ENCODE data around the gene ZDHHC9.

Gene ZDHHC9

DNA sequence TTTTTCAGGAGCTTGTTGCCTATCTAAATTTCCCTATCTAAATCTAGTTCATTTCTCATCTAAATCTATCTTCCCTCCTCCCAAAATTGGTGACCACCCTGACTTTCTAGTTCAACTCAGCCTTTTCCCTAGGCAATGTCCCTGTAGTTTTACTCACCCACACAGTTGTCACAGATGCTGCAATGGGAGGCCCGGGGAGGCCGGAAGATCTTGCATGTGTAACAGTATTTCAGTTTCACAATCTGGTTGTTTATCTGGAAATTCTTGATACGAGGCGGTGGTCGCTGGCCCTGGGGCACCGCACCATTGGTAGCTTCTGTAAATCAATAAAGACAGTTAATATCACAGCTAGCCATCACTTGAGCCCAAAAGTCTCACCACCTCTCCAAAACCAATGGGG lies 20.2 kb downstream of the ZDHHC9 start:
- in situ Hi-C loops (cut with HindIII; ENCODE audit: low sequenced_read_pairs), result no loop called here

DNA sequence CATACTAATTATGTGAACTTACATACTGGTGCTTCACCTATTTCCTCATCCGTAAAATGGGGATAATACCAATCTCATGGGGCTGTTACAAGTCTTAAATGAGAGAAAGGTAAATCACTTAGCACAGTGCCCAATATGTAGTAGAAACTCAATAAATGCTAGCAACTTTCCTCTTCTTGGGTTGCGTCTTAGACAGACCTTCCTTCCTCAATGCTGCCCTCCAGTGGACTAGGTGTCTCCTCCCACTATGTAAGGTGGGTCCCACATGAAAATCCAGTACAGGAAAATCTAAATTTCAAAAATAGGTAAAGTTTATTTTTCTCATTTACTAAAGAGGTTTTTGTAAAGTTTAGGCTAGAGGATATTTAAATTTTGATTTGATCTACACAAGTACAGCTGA lies 20.6 kb downstream of the ZDHHC9 start:
- in situ Hi-C loops (cut with HindIII; ENCODE audit: low sequenced_read_pairs), result no loop called here

DNA sequence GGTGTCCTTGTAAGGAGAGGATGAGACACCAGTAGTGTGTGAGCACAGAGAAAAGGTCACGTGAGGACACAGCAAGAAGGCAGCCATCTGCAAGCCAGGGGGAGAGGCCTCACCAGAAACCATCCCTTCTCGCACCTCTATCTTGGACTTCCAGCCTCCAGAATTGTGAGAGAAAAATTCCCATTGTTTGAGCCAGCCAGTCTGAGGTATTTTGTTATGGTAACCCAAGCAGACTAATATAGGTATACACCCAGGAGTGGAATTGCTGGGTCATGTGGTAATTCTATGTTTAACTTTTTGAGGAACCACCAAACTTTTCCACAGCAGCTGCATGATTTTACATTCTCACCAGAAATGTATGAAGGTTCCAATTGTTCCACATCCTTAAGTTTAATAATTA lies 25.6 kb downstream of the ZDHHC9 start:
- in situ Hi-C loops (cut with HindIII; ENCODE audit: low sequenced_read_pairs), result no loop called here

DNA sequence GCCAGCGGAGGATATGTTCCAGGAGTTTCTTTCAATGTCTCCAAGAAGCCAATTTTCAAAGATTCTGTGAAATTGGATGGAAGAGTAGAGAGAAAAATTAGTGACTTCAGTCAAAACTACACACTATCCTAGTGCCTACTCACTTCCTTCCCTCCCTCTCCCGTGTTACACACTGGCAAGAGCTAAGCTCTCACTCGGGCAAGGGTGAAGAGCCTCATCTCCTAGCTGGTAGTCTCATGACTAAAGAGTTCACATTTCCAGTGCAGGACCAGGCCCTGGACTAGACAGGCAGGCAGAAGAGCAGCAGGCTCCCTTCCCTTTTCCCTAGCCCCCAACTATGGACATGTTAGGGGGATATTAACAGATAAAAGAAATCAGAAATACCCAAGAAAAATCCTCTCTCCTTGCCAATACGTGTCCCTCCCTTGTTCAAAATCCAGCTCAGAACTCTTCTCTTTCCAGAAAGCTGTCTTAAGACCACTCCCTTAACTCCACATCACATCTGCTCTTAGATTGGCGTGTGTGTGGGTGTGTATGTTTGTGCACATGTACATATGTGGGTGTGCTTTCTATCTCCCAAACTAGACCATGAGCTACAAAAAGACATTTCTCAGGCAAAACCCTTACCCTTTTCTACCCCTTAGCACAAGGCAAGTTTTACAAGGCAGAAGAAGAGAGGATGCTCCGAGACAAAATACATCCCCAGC lies 29.9 kb downstream of the ZDHHC9 start:
- in situ Hi-C loops (cut with HindIII; ENCODE audit: low sequenced_read_pairs), result no loop called here

DNA sequence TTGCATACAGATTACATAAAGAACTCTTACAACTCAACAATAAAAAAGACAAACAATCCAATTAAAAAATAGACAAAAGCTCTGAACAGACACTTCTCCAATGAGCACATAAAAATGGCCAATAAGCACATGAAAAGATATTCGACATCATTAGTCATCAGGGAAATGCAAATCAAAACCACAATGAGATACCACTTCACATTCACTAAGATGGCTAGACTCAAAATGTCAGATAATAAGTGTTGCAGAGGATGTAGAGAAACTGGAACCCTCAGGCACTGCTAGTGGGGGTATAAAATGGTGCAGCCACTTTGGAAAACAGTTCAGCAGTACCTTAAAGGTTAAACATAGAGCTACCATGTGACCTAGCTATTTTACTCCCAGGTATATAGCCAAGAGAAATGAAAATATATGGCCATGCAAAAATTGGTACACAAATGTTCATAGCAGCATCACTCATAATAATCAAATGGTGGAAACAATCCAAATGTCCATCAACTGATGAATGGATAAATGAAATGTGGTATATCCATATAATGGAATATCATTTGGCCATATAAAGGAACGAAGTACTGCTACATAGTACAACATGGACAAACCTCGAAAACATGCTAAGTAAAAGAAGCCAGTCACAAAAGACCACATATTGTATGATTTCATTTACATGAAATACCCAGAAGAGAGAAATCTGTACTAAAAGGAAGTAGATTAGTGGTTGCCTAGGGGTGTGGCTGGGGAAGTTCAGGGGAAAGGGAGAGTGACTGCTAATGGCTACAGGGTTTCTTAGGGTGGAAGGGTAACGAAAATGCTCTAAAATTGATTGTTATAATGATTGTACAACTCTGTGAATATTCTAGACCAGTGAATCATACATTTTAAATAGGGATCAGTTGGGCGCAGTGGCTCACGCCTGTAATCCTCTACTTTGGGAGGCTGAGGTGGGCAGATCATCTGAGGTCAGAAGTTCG lies 34.6 kb downstream of the ZDHHC9 start:
- in situ Hi-C loops (cut with HindIII; ENCODE audit: low sequenced_read_pairs), result no loop called here

DNA sequence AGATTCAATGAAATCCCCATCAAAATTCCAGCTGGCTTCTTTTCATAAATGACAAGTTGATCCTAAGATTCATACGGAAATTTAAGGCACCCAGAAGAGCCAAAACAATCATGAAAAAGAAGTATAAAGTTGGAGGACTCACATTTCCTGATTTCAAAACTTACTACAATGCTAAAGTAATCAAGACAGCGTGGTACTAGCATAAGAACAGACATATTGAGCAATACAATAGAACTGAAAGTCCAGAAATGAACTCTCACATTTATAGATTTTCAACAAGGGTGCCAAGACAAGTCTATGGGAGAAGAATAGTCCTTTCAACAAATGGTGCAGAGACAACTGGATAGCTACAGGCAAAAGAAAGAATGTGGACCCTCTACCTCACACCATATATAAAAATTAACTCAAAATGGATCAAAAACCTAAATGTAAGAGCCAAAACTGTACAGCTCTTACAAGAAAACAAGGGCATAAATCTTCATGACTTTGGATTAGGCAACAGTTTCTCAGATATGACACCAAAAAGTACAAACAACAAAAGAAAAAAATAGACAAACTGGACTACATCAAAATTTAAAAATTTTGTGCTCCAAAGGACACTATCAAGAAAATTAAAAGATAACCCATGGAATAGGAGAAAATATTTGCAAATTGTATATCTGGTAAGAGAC lies 35.4 kb downstream of the ZDHHC9 start:
- in situ Hi-C loops (cut with HindIII; ENCODE audit: low sequenced_read_pairs), result no loop called here

DNA sequence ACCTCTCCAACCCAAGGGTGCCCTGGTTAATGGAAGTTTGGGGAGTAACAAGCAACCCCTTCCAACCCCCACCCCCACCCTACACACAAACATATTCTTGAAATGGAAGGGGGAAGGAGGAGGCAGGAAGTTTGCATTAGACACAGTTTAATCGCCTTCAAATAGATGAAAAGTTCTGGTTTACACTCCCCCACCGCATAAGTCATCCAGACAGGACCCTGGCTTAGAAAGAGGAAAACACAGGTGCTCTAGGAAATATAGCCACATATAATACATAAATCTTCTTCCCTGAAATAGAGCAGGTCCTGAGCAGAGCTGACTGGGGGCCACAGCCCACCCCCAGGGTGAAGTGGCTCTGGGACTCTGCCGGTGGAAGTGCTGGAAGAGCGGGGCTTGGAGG lies 38.9 kb downstream of the ZDHHC9 start:
- in situ Hi-C loops (cut with HindIII; ENCODE audit: low sequenced_read_pairs), result no loop called here

DNA sequence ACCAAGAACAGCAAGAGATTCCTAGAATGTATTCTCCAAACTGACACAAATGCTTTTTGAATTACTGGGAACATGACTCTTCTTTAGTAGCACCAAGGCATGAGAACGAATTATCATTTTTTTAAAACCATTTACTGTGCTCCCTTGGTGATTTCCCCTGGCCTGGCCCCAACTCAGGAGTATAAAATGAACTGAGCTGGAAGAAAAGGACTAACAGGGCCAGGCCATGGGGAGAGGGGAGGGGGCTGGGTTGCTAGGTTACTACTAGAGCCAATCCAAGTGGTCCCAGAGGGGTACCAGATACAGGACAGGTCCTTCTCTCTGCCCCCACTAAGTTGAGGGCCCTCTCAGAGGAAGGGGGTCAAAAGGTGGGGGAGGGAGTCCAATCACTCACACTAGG lies 40.8 kb downstream of the ZDHHC9 start:
- in situ Hi-C loops (cut with HindIII; ENCODE audit: low sequenced_read_pairs), result no loop called here

DNA sequence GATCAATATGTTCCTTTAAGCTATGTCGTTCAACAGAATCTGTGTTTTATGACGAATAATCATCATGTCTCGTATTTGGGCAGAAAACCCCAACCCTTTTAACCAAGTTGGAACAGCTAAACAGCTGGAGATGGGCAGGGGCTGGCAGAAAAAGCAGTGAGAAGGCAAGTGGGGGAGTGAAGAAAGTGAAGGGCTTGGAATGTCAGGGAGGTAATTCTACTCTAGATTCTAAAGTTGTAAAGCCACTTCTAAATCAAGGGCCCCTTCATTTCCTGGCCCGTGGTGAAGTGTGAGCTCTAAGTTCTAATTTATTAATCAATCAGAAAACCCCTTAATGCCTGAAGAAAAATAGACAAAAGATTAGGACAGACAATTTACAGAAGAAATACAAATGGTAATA lies 43.5 kb downstream of the ZDHHC9 start:
- in situ Hi-C loops (cut with HindIII; ENCODE audit: low sequenced_read_pairs), result no loop called here

DNA sequence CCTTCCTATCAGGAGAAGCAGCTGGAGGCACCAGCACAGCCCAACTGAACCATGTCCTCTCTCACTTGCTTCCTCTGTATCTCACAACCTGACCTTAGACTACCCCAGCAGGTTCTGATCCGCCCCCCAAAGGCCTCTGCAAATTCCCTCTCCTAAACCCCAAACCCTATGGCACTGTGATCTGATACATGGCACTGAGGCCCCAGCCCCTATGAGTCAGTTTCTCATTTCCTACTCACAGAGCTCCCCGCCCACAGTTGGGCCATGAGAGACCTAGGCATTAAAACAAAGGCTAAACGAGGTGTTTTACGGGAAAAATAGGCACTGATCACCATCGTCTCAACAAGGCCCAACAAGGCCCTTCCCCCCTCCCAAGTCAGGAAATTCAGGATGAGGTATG lies 44.8 kb downstream of the ZDHHC9 start:
- in situ Hi-C loops (cut with HindIII; ENCODE audit: low sequenced_read_pairs), result no loop called here

DNA sequence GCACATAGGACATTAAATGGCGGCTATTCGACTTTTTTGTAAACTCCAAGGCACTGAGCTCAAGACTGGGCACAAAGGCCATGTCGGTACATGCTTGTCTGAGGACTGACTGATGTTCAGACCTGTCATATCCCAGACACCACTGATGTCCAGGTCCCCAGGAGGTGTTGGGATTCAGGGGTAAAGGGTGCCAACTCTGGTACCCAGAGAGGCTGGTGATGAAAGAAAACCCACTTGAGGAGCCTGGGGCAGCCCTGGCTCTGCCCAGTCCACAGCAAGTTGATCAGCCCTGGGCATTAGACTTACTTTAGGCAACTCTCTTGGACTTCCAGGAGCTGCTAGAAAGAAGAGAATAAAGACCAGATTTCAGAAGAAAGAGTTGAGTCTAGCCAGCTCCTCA lies 45.2 kb downstream of the ZDHHC9 start:
- in situ Hi-C loops (cut with HindIII; ENCODE audit: low sequenced_read_pairs), result no loop called here

DNA sequence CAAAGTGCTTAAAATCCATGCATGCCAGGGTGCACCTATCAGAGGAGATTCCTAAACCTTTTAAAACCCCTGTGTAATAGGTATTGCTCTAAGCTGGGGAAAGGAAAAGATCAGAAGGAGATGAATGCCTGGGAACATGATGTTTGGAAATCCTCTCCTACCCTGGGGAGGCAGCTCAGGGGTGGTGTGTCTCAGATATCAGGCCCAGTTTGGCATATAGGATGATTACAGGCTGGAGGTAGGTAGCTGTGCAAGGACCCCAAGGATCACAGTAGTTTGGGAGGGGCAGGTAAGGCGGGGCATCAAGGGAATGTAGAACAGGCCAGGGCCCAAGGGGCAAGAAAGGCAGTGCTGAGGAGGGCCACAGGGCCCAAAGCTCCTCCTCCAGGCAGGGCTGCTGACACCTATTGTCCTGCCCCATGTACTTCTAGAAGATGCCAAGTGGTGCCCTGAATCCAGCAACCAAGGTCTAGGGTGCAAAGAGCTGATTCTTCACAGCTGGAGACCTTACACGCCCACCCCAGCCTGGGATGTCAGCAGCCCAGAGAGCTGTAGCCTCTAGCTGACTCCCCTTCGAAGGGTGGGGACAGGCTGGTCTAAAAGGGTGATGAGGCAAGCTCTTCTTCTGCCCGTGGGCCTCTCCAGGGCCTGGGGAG lies 46.3 kb downstream of the ZDHHC9 start:
- in situ Hi-C loops (cut with HindIII; ENCODE audit: low sequenced_read_pairs), result no loop called here

DNA sequence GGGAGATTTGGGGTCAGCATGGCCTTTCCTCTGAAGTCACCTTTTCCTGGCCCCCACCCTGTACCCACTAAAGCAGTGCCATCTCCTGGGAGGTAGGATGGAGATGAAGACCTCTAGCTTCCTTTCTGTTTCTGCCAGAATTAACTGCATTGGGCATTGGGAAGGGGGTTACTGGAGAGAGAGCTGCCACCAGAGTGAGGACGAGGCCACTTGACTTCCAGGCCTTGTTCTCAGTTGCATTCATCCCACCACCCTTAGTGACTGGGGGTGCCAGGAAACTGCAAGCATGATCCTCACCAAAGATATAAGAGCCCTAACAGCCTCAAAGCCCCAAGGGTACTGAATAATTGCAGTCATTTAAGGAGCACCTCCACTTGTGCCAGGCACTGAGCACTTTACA lies 48.1 kb downstream of the ZDHHC9 start:
- in situ Hi-C loops (cut with HindIII; ENCODE audit: low sequenced_read_pairs), result no loop called here

DNA sequence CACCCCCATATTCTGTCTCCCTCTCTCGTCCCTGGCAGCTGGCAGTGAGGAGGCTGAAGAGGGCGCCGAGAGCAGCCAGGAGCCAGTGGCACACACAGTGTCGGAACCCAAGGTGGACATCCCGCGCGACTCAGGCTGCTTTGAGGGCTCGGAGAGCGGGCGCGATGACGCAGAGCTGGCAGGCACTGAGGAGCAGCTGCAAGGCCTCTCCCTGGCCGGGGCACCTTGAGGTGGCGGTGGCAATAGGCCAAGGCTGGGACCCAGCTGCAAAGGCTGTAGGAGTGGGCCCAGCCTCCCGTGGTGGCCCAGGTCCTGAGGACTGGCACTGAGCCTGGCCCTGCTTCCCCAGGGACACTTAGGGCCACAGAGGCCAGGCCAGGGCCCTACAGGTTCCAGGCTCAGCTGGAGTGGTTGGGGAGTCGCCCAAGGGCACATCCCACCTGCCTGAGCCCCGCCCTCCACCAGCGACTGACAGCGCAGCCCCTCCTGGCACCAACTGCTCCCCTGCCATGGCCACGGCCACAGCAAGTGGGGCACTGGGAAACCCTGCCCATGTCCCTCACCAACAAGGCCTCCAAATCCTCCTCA lies 50.0 kb downstream of the ZDHHC9 start:
- in situ Hi-C loops (cut with HindIII; ENCODE audit: low sequenced_read_pairs), result no loop called here

DNA sequence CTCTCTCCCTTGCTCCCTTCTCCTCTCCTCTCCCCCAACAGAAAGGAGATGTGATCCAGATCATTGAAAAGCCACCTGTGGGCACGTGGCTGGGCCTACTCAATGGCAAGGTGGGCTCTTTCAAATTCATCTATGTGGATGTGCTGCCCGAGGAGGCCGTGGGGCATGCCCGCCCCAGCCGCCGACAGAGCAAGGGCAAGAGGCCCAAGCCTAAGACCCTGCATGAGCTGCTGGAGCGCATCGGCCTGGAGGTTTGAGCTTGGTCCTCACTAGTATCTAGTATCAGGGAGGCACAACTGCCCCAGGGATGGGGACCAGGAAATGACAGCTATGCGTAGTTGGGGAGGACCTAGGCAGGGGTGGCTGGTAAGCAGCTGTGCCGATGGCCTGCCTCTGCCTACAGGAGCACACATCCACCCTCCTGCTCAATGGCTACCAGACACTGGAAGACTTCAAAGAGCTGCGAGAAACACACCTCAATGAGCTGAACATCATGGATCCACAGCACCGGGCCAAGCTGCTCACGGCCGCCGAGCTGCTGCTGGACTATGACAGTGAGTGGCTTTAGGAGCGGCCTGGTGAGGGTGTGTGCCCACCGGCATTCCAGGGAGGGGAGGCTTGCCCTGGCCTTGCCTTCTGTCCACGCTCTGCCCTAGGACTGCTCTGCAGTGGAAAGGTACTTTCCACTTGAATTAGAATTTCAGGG lies 50.9 kb downstream of the ZDHHC9 start:
- in situ Hi-C loops (cut with HindIII; ENCODE audit: low sequenced_read_pairs), result no loop called here

DNA sequence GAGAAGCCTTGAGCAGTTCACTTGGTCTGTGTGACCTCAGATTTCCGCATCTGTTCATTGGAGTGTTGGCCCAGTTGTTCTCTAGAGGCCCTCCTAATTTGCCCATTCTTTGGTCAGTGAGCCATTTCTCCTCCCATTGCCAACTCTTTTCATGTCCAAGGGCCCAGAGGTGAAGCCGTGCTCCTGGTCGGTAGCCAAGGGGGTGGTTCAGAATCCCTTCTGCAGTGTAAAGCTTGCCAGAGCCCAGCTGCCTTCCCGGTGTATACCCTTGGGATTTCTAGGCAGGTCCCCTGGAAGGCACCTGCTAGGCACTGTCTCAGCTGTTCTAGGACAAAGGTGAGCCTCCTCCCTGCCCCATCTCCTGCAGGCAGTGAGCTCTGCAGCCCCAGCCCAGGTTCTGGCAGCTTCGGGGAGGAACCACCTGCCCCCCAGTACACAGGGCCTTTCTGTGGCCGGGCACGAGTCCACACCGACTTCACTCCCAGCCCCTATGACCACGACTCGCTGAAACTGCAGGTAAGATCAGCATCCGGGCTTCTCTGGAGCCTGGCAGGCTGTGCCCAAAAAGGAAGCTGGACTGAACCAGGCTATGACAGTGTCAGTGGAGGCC lies 51.6 kb downstream of the ZDHHC9 start:
- in situ Hi-C loops (cut with HindIII; ENCODE audit: low sequenced_read_pairs), result no loop called here

DNA sequence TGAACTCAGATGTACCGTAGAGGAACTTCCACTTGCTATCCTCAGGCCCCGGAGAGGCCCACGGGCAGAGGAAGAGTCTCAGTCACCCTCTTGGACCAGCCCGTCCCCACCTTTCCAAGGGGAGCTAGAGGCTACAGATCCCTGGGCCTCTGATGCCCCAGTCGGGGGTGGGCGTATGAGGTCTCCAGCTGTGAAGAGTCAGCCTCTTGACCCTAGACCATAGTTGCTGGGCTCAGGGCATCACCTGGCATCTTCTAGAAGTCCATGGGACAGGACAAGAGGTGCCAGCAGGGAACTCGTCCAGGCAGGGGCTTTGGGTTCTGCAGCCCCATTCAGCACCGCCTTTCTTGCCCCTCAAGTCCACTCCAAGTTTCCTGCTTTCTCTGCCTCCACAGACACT lies 52.4 kb downstream of the ZDHHC9 start:
- in situ Hi-C loops (cut with HindIII; ENCODE audit: low sequenced_read_pairs), result no loop called here

DNA sequence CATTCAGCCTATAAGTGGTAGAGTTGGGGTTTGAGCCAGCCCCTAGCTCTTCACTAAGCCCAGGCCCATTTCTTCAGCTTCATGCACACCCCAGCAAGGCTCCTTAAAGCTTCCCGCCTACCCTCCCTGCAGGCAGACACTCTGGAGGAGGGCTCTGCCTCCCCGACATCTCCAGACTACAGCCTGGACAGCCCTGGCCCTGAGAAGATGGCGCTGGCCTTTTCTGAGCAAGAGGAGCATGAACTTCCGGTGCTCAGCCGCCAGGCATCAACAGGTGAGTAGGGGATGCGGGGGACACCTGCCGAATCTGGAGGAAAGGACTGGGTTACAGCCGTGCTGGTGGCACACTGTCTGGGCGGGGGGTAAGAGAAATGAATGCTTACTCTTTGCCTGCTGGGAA lies 52.9 kb downstream of the ZDHHC9 start:
- in situ Hi-C loops (cut with HindIII; ENCODE audit: low sequenced_read_pairs), result no loop called here

DNA sequence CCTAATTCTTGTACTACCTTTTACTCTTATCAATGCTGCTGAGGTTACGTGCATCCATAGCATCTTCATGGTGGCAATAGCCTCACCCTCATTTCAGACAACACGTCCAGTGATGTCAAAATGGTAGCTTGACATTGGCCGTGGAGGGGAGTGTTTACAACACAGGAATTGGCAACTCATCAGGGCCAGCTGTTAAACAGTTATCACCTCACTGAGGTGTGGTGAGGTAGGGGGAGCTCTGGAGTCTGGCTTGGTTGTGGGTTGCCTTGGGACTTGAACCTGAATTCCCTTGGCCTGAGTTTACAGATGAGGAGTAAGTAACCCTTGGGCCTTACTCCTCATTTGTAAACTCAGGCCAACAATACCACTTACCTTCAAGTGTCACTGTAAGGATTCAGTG lies 53.5 kb downstream of the ZDHHC9 start:
- in situ Hi-C loops (cut with HindIII; ENCODE audit: low sequenced_read_pairs), result no loop called here

DNA sequence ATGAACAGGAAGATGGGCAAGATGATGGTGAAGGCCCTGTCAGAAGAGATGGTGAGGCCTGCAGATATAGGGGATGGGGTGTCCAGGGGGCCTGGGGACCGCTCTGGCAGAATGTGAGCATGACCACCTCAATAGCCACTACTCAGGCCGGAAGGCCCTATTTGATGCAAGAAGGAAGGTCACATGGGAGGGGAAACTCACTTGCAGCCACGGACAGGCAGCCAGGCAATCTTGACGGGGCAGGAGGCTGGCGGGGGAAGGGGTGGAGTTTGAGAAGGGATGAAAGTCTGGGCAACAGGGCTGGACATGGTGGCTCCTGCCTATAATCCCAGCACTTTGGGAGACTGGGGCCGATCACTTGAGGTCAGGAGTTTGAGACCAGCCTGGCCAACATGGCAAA lies 55.2 kb downstream of the ZDHHC9 start:
- in situ Hi-C loops (cut with HindIII; ENCODE audit: low sequenced_read_pairs), result no loop called here
